H9 (cell line): Measurements from ENCODE around the gene THRAP3. TPM values are rescaled to one million over a fixed set of nuclear protein-coding genes. Genes with fewer than 3 reads are reported as not detected.
A peak's percentile ranks its signal among the peaks of the same experiment; 100 is the strongest.

Experiments
- DNase-seq: peaks from one replicate; pipeline ENCODE4 v3.0.0-alpha.2; 2017
- H2AFZ ChIP-seq: one replicate; pipeline ENCODE4 v1.6.1; 2013; ENCODE audit warnings: mild to moderate bottlenecking, low read length, control low read depth, moderate library complexity
- H2AK5ac ChIP-seq: 2 replicates; pipeline ENCODE4 v1.6.1; 2013; ENCODE audit warnings: low read length, control low read depth, mixed read lengths; ENCODE audit not compliant: insufficient read length
- H2BK120ac ChIP-seq: one replicate; pipeline ENCODE4 v1.6.1; 2013; ENCODE audit warnings: low read depth, mild to moderate bottlenecking, low read length, control low read depth, inconsistent platforms; ENCODE audit not compliant: poor library complexity, severe bottlenecking
- H2BK12ac ChIP-seq: 2 replicates; pipeline ENCODE4 v1.6.1; 2013; ENCODE audit warnings: low read length, control low read depth, mixed read lengths, low read depth; ENCODE audit not compliant: insufficient read length
- H2BK15ac ChIP-seq: 2 replicates; pipeline ENCODE4 v1.6.1; 2013; ENCODE audit warnings: low read depth, low read length, control low read depth
- H2BK20ac ChIP-seq: one replicate; pipeline ENCODE4 v1.6.1; 2013; ENCODE audit warnings: low read depth, mild to moderate bottlenecking, low read length, control low read depth, inconsistent platforms; ENCODE audit not compliant: poor library complexity, severe bottlenecking
- H2BK5ac ChIP-seq: 2 replicates; pipeline ENCODE4 v1.6.1; 2013; ENCODE audit warnings: low read length, control low read depth, mixed read lengths; ENCODE audit not compliant: insufficient read length
- H3K14ac ChIP-seq: 2 replicates; pipeline ENCODE4 v1.6.1; 2013; ENCODE audit warnings: low read length, control low read depth; ENCODE audit not compliant: insufficient read depth
- H3K18ac ChIP-seq: 2 replicates; pipeline ENCODE4 v1.6.1; 2013; ENCODE audit warnings: low read depth, mild to moderate bottlenecking, mixed read lengths, low read length, control low read depth; ENCODE audit not compliant: insufficient read length
- H3K23ac ChIP-seq: 2 replicates; pipeline ENCODE4 v1.6.1; 2013; ENCODE audit warnings: low read length, control low read depth, mixed read lengths, low read depth; ENCODE audit not compliant: insufficient read length
- H3K23me2 ChIP-seq: 2 replicates; pipeline ENCODE4 v1.6.1; 2013; ENCODE audit warnings: low read depth, mild to moderate bottlenecking, mixed read lengths, low read length, control low read depth; ENCODE audit not compliant: insufficient read length, poor library complexity, severe bottlenecking
- H3K27ac ChIP-seq: 2 replicates; pipeline ENCODE4 v1.5.1; 2013; ENCODE audit warnings: low read length, control low read depth, mixed read lengths, low read depth; ENCODE audit not compliant: insufficient read length
- H3K27me3 ChIP-seq: 2 replicates; pipeline ENCODE4 v1.6.1; 2013; ENCODE audit warnings: low read length, control low read depth, inconsistent platforms; ENCODE audit not compliant: insufficient read depth
- H3K4ac ChIP-seq: 2 replicates; pipeline ENCODE4 v1.6.1; 2013; ENCODE audit warnings: low read depth, mild to moderate bottlenecking, control low read depth, inconsistent platforms, low read length, moderate library complexity
- H3K4me1 ChIP-seq: 2 replicates; pipeline ENCODE4 v1.6.1; 2013; ENCODE audit warnings: low read length, control low read depth, inconsistent platforms; ENCODE audit not compliant: insufficient read depth
- H3K4me2 ChIP-seq: 2 replicates; pipeline ENCODE4 v1.6.1; 2013; ENCODE audit warnings: low read length, control low read depth, mixed read lengths; ENCODE audit not compliant: insufficient read length, insufficient read depth
- H3K56ac ChIP-seq: 2 replicates; pipeline ENCODE4 v1.6.1; 2013; ENCODE audit warnings: low read depth, mild to moderate bottlenecking, mixed read lengths, low read length, control low read depth; ENCODE audit not compliant: insufficient read length
- H3K79me1 ChIP-seq: 2 replicates; pipeline ENCODE4 v1.6.1; 2013; ENCODE audit warnings: low read depth, mild to moderate bottlenecking, moderate library complexity, low read length, control low read depth, inconsistent platforms; ENCODE audit not compliant: insufficient read depth, poor library complexity, severe bottlenecking
- H3K79me2 ChIP-seq: 2 replicates; pipeline ENCODE4 v1.6.1; 2013; ENCODE audit warnings: low read length, control low read depth, inconsistent platforms; ENCODE audit not compliant: insufficient read depth
- H3K9ac ChIP-seq: 2 replicates; pipeline ENCODE4 v1.6.1; 2013; ENCODE audit warnings: low read length, control low read depth, mixed read lengths; ENCODE audit not compliant: insufficient read length; ENCODE audit errors: extremely low read depth
- H3K9me3 ChIP-seq: one replicate; pipeline ENCODE4 v1.6.1; 2013; ENCODE audit warnings: low read depth, low read length, inconsistent platforms; ENCODE audit not compliant: control insufficient read depth
- H3T11ph ChIP-seq: one replicate; pipeline ENCODE4 v1.6.1; 2013; ENCODE audit warnings: mild to moderate bottlenecking, low read length, control low read depth, inconsistent platforms
- H4K20me1 ChIP-seq: one replicate; pipeline ENCODE4 v1.6.1; 2013; ENCODE audit not compliant: control insufficient read depth, insufficient read length, insufficient read depth
- H4K5ac ChIP-seq: 2 replicates; pipeline ENCODE4 v1.6.1; 2013; ENCODE audit warnings: low read depth, mild to moderate bottlenecking, mixed read lengths, low read length, control low read depth; ENCODE audit not compliant: insufficient read length
- H4K8ac ChIP-seq: replicated peaks from 2 replicates; pipeline ENCODE4 v1.6.1; 2013; ENCODE audit warnings: low read length, control low read depth, mixed read lengths, low read depth; ENCODE audit not compliant: insufficient read length
- H4K91ac ChIP-seq: 2 replicates; pipeline ENCODE4 v1.6.1; 2013; ENCODE audit warnings: low read depth, mild to moderate bottlenecking, moderate library complexity, mixed read lengths, low read length, control low read depth; ENCODE audit not compliant: insufficient read length
- H3K27ac Mint-ChIP-seq, 3 experiments: 2 replicates in 2 of 3; 3 replicates in 1 of 3; pipeline ENCODE4 v1.8.0; 2020 to 2021; ENCODE audit warnings: mixed read lengths in 3 of 3, mild to moderate bottlenecking in 1 of 3, moderate library complexity in 1 of 3
- H3K27me3 Mint-ChIP-seq: 2 replicates; pipeline ENCODE4 v1.8.0; 2021; ENCODE audit warnings: low read depth, mild to moderate bottlenecking, moderate library complexity, mixed read lengths
- H3K36me3 Mint-ChIP-seq, 3 experiments: 2 replicates in 2 of 3; 3 replicates in 1 of 3; pipeline ENCODE4 v1.8.0; 2020 to 2021; ENCODE audit warnings: low read depth in 3 of 3, mixed read lengths in 3 of 3; ENCODE audit not compliant: insufficient read depth in 1 of 3
- H3K4me1 Mint-ChIP-seq, 2 experiments: 2 replicates each; pipeline ENCODE4 v1.8.0; 2020; ENCODE audit warnings: mixed read lengths in 2 of 2
- H3K4me3 Mint-ChIP-seq, 2 experiments: 2 replicates in 1 of 2; 3 replicates in 1 of 2; pipeline ENCODE4 v1.8.0; 2020 to 2021; ENCODE audit warnings: mild to moderate bottlenecking in 2 of 2, mixed read lengths in 2 of 2, moderate library complexity in 1 of 2
- H3K9me3 Mint-ChIP-seq, 2 experiments: 2 replicates in 1 of 2; 3 replicates in 1 of 2; pipeline ENCODE4 v1.8.0; 2020; ENCODE audit warnings: mild to moderate bottlenecking in 2 of 2, mixed read lengths in 2 of 2, moderate library complexity in 1 of 2
- CTCF ChIP-seq: fragments of 200-600 bp; sonication (generic); conservative IDR thresholded peaks from 3 replicates; pipeline ENCODE4 v1.8.0; 2021; ENCODE audit warnings: antibody characterized with exemption, mild to moderate bottlenecking
- WGBS: extraction: QIAGEN DNeasy Blood & Tissue Kit; methylation state at CpG from one replicate; pipeline ENCODE4 v1.1.7; 2013; ENCODE audit warnings: missing lambda C conversion rate, low lambda C conversion rate, mixed read lengths; ENCODE audit not compliant: insufficient read length; ENCODE audit errors: extremely low coverage; 5-methylcytosine and 5-hydroxymethylcytosine counted together
- total RNA-seq: library from RNA; stranded (reverse); gene quantifications from 2 replicates; pipeline ENCODE4 v1.2.1, GENCODE V29; 2021

The THRAP3 gene
- total RNA-seq, 1 experiment from 2014 or later, result 186 TPM

GRCh38 chr1:36236302-36236701, 12.1 kb downstream of the THRAP3 start:
- Histone ChIP-seq H2BK12ac (no peak overlapping the region), H3T11ph (no peak overlapping the region), H3K4ac (no peak overlapping the region), H3K79me2 (peaks cover 67% of the 10 kb centered on the region; the same call in 1 of the 2 replicates), H3K4me1 (no peaks in the 10 kb centered on the region), H3K27me3 (no peaks in the 10 kb centered on the region), H3K9me3 (no peaks in the 10 kb centered on the region), H2AFZ (no peak overlapping the region), H2BK120ac (no peak overlapping the region), H4K20me1 (no peaks in the 10 kb centered on the region), H3K56ac (no peak overlapping the region), H3K27ac (no peak overlapping the region), H4K91ac (no peak overlapping the region), H2BK20ac (no peak overlapping the region), H4K8ac (no peak overlapping the region), H3K23ac (no peak overlapping the region), H3K23me2 (no peaks in the 10 kb centered on the region), H2BK5ac (no peak overlapping the region), H2BK15ac (no peak overlapping the region), H2AK5ac (no peak overlapping the region), H3K4me2 (no peak overlapping the region), H4K5ac (no peak overlapping the region), H3K18ac (no peak overlapping the region), H3K79me1 (peaks cover 9% of the 10 kb centered on the region), H3K14ac (no peak overlapping the region), H3K9ac (no peak overlapping the region)
- Mint-ChIP-seq H3K4me1 (peaks cover 8 to 14% of the 10 kb centered on the region in 2 experiments; a peak in 3 of 4 replicates), H3K9me3 (no peaks in the 10 kb centered on the region), H3K27ac (peak overlapping the region in 2 of 3 experiments; percentile 25 to 27; a peak in 3 of 7 replicates), H3K36me3 (peaks cover 6 to 42% (median 30%) of the 10 kb centered on the region in 3 experiments; a peak in 6 of 7 replicates), H3K4me3 (no peak overlapping the region), H3K27me3 (no peaks in the 10 kb centered on the region)
- no CpG with 5 or more reads among the region's 3 CpGs for WGBS
- no peak for DNase-seq
- TF ChIP-seq CTCF, result no peak
